ENCODE data around the gene MMP11.

MMP11 gene

GRCh38 chr22:23754980-23755636, 17.5 kb upstream of the MMP11 start:
- no peak overlapping the region for H3K27ac ChIP-seq (ENCODE audit: low read length)
- no peaks in the 10 kb centered on the region for H4K20me1 ChIP-seq (ENCODE audit: insufficient read depth, low read length)
- H3K4me3 ChIP-seq (ENCODE audit: low read length), result no peak overlapping the region
- no peak overlapping the region for H2AFZ ChIP-seq (ENCODE audit: low read depth, low read length)
- no peaks in the 10 kb centered on the region for H3K27me3 ChIP-seq (ENCODE audit: low read depth, low read length)
- H3K36me3 ChIP-seq (replicated peaks; ENCODE audit: low read depth, low read length), result no peaks in the 10 kb centered on the region
- peaks cover 32% of the 10 kb centered on the region for H3K4me1 ChIP-seq (ENCODE audit: low read length)
- H3K9me3 ChIP-seq (ENCODE audit: insufficient read depth, low read length), result no peaks in the 10 kb centered on the region
- no peaks in the 10 kb centered on the region for H3K79me2 ChIP-seq (ENCODE audit: low read length)
- H3K4me2 ChIP-seq (ENCODE audit: low read length), result no peak overlapping the region
- TF ChIP-seq CTCF (IDR thresholded peaks at IDR 0.05; ENCODE audit: low read depth, low read length), result no peak
- no peak for TF ChIP-seq EZH2phosphoT487 (IDR thresholded peaks at IDR 0.05; ENCODE audit: low read depth)
- H3K9ac ChIP-seq (ENCODE audit: low read length), result no peak overlapping the region

GRCh38 chr22:23755711-23756110, 16.9 kb upstream of the MMP11 start:
- Histone ChIP-seq H3K4me3 (ENCODE audit: low read length) (no peak overlapping the region), H3K79me2 (ENCODE audit: low read length) (no peaks in the 10 kb centered on the region), H3K9ac (ENCODE audit: low read length) (no peak overlapping the region), H3K4me1 (ENCODE audit: low read length) (peaks cover 28% of the 10 kb centered on the region), H3K27me3 (ENCODE audit: low read depth, low read length) (no peaks in the 10 kb centered on the region), H4K20me1 (ENCODE audit: insufficient read depth, low read length) (no peaks in the 10 kb centered on the region), H3K9me3 (ENCODE audit: insufficient read depth, low read length) (no peaks in the 10 kb centered on the region), H3K27ac (ENCODE audit: low read length) (no peak overlapping the region), H2AFZ (ENCODE audit: low read depth, low read length) (no peak overlapping the region), H3K4me2 (ENCODE audit: low read length) (no peak overlapping the region), H3K36me3 (replicated peaks; ENCODE audit: low read depth, low read length) (no peaks in the 10 kb centered on the region)
- TF ChIP-seq EZH2phosphoT487 (IDR thresholded peaks at IDR 0.05; ENCODE audit: low read depth), result no peak
- TF ChIP-seq CTCF (IDR thresholded peaks at IDR 0.05; ENCODE audit: low read depth, low read length), result no peak

GRCh38 chr22:23756891-23757290, 15.8 kb upstream of the MMP11 start:
- TF ChIP-seq CTCF (IDR thresholded peaks at IDR 0.05; ENCODE audit: low read depth, low read length) (no peak), EZH2phosphoT487 (IDR thresholded peaks at IDR 0.05; ENCODE audit: low read depth) (no peak)
- H2AFZ ChIP-seq (ENCODE audit: low read depth, low read length), result no peak overlapping the region
- no peak overlapping the region for H3K27ac ChIP-seq (ENCODE audit: low read length)

GRCh38 chr22:23759566-23759965, 13.1 kb upstream of the MMP11 start:
- TF ChIP-seq CTCF (IDR thresholded peaks at IDR 0.05; ENCODE audit: low read depth, low read length), result no peak
- TF ChIP-seq EZH2phosphoT487 (IDR thresholded peaks at IDR 0.05; ENCODE audit: low read depth), result no peak
- Histone ChIP-seq H3K27me3 (ENCODE audit: low read depth, low read length) (no peaks in the 10 kb centered on the region), H3K36me3 (replicated peaks; ENCODE audit: low read depth, low read length) (peaks cover 14% of the 10 kb centered on the region), H3K4me3 (ENCODE audit: low read length) (no peak overlapping the region), H3K4me2 (ENCODE audit: low read length) (no peak overlapping the region), H3K9me3 (ENCODE audit: insufficient read depth, low read length) (no peaks in the 10 kb centered on the region), H3K4me1 (ENCODE audit: low read length) (no peaks in the 10 kb centered on the region), H3K9ac (ENCODE audit: low read length) (no peak overlapping the region), H3K79me2 (ENCODE audit: low read length) (no peaks in the 10 kb centered on the region), H4K20me1 (ENCODE audit: insufficient read depth, low read length) (peaks cover 5% of the 10 kb centered on the region; the same call in 1 of the 2 replicates), H3K27ac (ENCODE audit: low read length) (no peak overlapping the region), H2AFZ (ENCODE audit: low read depth, low read length) (no peak overlapping the region)

More at GRCh38 chr22:23756891-23757290, 15.8 kb upstream of the MMP11 start:
- H3K9me3 ChIP-seq (ENCODE audit: insufficient read depth, low read length), result no peaks in the 10 kb centered on the region
- peaks cover 24% of the 10 kb centered on the region for H3K4me1 ChIP-seq (ENCODE audit: low read length)
- no peaks in the 10 kb centered on the region for H3K27me3 ChIP-seq (ENCODE audit: low read depth, low read length)
- H4K20me1 ChIP-seq (ENCODE audit: insufficient read depth, low read length), result no peaks in the 10 kb centered on the region
- no peaks in the 10 kb centered on the region for H3K79me2 ChIP-seq (ENCODE audit: low read length)
- no peak overlapping the region for H3K4me2 ChIP-seq (ENCODE audit: low read length)
- H3K4me3 ChIP-seq (ENCODE audit: low read length), result no peak overlapping the region
- H3K9ac ChIP-seq (ENCODE audit: low read length), result no peak overlapping the region
- H3K36me3 ChIP-seq (replicated peaks; ENCODE audit: low read depth, low read length), result no peaks in the 10 kb centered on the region
